Omental fat pad (tissue), 4 donors: ENCODE data around the gene SSR3. TPM values are rescaled to one million over a fixed set of nuclear protein-coding genes. Genes with fewer than 3 reads are reported as not detected.
"Not testable (repeated sequence)": the region's sequence is repeated elsewhere in the genome, so short reads cannot be mapped to it uniquely, and the experiment has no call there.

Experiments
- ATAC-seq: fragments of 150-250 bp; one replicate; pipeline ENCODE4 v1.9.1; 2016; ENCODE audit warnings: mild to moderate bottlenecking, moderate library complexity; ENCODE audit not compliant: low FRiP score
- DNase-seq: peaks from one replicate; pipeline ENCODE4 v3.0.0-alpha.2; 2019; ENCODE audit warnings: low spot score
- CTCF ChIP-seq, 3 donors: fragments of 450-650 bp; IDR thresholded peaks; one replicate each; pipeline ENCODE4 v1.5.1; 2016 to 2017; ENCODE audit warnings: antibody characterized with exemption in 3 of 3, mild to moderate bottlenecking in 3 of 3, moderate library complexity in 2 of 3
- total RNA-seq, 4 donors: library from RNA; depleted of rRNA; stranded (reverse); fragments of >200 nt; gene quantifications; one replicate each; pipeline ENCODE4 v1.1.0, GENCODE V29; 2016

SSR3 gene
- total RNA-seq, 4 donors from 2014 or later = 81.0 to 132 (median 113) TPM

- ATAC-seq (no peak), DNase-seq (no peak)
- no peak for TF ChIP-seq CTCF (IDR thresholded peaks at IDR 0.05)
Observed at GRCh38 chr3:156599089-156599874, 44.4 kb upstream of the SSR3 start.

- ATAC-seq (no peak), DNase-seq (no peak)
- no peak for TF ChIP-seq CTCF (IDR thresholded peaks at IDR 0.05)
Observed at GRCh38 chr3:156598413-156598812, 43.5 kb upstream of the SSR3 start.

DNA sequence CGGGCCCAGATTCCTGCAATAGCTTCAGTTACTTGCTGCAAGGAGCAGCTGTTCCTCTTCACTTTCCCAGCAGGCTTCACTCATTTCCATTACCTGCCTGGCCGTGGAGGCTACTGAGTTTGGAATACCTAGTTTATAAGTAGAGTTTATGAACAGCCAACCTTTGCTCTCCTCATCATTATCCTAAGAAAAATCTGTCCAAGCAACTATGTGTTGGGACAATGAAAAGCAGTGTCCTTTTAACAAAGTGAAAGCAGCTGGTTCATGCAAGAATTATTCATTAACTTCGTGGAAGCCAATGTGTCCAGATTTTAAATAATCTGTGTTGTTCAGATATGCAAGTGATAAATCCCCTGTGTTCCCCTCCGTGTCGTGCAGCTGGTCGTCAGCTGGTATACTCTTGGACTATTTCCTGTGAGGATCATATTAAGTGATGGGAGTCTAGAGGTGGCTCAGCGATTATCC lies 39.3 kb upstream of the SSR3 start:
- ATAC-seq (no peak), DNase-seq (no peak)
- no peak for TF ChIP-seq CTCF (IDR thresholded peaks at IDR 0.05)

DNA sequence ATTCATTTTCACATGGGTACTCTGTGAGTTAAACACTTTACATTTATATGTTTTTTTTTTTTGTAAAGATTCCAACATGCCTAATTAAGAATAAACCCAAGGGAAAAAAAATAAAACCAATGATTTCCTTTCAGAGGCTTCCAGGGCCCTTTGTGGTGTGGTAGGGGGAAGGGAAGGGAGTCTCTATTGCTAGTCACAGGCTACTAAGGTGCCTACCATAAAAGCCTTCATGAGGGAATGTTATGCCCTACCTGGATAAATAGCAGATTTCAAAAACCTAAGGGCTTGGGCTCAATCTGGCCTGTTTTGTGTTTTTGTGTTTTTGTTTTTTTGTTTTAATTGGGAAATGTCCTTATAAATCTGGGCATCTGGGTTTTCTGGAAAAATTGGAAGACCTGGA lies 38.9 kb upstream of the SSR3 start:
- no peak for TF ChIP-seq CTCF (IDR thresholded peaks at IDR 0.05)

DNA sequence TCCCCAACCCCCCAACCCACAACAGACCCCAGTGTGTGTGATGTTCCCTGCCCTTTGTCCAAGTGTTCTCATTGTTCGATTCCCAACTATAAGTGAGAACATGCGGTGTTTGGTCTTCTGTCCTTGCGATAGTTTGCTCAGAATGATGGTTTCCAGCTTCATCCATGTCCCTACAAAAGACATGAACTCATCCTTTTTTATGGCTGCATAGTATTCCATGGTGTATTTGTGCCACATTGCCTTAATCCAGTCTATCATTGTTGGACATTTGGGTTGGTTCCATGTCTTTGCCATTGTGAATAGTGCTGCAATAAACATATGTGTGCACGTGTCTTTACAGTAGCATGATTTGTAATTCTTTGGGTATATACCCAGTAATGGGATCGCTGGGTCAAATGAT lies 34.9 kb upstream of the SSR3 start:
- not testable (repeated sequence) for ATAC-seq, DNase-seq

More for the DNA sequence above, 38.9 kb upstream of the SSR3 start:
- ATAC-seq (no peak), DNase-seq (no peak)

GRCh38 chr3:156587760-156588069 lies 32.8 kb upstream of the SSR3 start:
- DNase-seq = no peak
- TF ChIP-seq CTCF (IDR thresholded peaks at IDR 0.05) = no peak
- ATAC-seq = no peak

- no peak for TF ChIP-seq CTCF (IDR thresholded peaks at IDR 0.05)
- ATAC-seq (no peak), DNase-seq (no peak)
Observed at GRCh38 chr3:156586905-156587759, 32.2 kb upstream of the SSR3 start.
